Measurements from ENCODE around the gene COL27A1. TPM values are rescaled to one million over a fixed set of nuclear protein-coding genes. Genes with fewer than 3 reads are reported as not detected.

The COL27A1 gene
- total and polyA plus RNA-seq, 2 donors (not counting 3 experiments of a cell fraction or from before 2014, with no cell fraction given) = 14.7 to 49.1 TPM

DNA sequence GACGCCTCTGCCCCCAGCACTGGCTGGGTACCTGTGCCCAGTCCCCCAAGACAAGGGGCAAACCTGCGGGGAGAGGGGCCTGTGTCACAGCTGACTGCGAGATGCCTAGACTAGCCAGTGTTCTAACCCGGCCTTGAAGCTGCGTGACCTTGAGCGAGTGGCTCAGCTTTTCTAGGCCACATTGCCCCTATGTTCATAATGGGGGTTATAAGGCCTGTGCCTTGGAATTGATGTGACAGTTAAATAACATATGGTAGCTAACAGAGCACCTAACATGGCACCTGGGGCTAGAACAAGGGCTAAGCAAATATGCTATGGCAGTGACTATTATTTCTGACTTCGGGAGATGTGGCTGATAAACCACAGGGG lies 22.8 kb upstream of the COL27A1 start:
- Histone ChIP-seq H3K27ac (ENCODE audit: insufficient read depth, low read depth, low read length) (no peak overlapping the region), H3K4me3 (replicated peaks in 1 of 3; ENCODE audit: insufficient read depth in 1 of 3, low read depth in 1 of 3, low read length in 3 of 3) (no peak overlapping the region), H3K79me2 (ENCODE audit: control insufficient read depth, insufficient read depth, low read length) (no peaks in the 10 kb centered on the region), H3K9me1 (replicated peaks; ENCODE audit: control insufficient read depth, extremely low read depth, insufficient read depth, low read length) (no peaks in the 10 kb centered on the region), H4K20me1 (replicated peaks; ENCODE audit: control insufficient read depth, extremely low read depth, insufficient read depth, low read length) (no peaks in the 10 kb centered on the region), H3K4me2 (ENCODE audit: insufficient read depth, low read length) (no peak overlapping the region), H2AFZ (ENCODE audit: low read depth, low read length) (no peak overlapping the region), H3K9ac (replicated peaks; ENCODE audit: extremely low read depth, insufficient read depth, low read length) (no peak overlapping the region), H3K27me3 (ENCODE audit: control insufficient read depth in 2 of 2, insufficient read depth in 2 of 2, low read length in 2 of 2) (peaks cover 20 to 34% of the 10 kb centered on the region in 2 experiments), H3K4me1 (ENCODE audit: control insufficient read depth, extremely low read depth, insufficient read depth, low read length) (no peaks in the 10 kb centered on the region), H3K9me3 (replicated peaks; ENCODE audit: control insufficient read depth, insufficient read depth, low read length) (no peaks in the 10 kb centered on the region), H3K36me3 (ENCODE audit: control insufficient read depth in 2 of 2, extremely low read depth in 1 of 2, insufficient read depth in 2 of 2, low read length in 2 of 2) (no peaks in the 10 kb centered on the region)
- POLR2A ChIA-PET = no interaction called here
- CTCF ChIA-PET = interaction anchor here (0.9 to 2.4 kb wide), 3 partner anchors 8 to 158 kb away, joined by 4 to 13 read pairs (median 5); no protein-coding TSS in a partner anchor
- intact Hi-C loops (cut with micrococcal nuclease) = no loop called here
- DNase-seq (ENCODE audit: low read depth, low spot score) = no peak
- BruUV-seq (replicated peaks) = no TSS peak
- no peak for FAIRE-seq
- TF ChIP-seq, protein P1, sequence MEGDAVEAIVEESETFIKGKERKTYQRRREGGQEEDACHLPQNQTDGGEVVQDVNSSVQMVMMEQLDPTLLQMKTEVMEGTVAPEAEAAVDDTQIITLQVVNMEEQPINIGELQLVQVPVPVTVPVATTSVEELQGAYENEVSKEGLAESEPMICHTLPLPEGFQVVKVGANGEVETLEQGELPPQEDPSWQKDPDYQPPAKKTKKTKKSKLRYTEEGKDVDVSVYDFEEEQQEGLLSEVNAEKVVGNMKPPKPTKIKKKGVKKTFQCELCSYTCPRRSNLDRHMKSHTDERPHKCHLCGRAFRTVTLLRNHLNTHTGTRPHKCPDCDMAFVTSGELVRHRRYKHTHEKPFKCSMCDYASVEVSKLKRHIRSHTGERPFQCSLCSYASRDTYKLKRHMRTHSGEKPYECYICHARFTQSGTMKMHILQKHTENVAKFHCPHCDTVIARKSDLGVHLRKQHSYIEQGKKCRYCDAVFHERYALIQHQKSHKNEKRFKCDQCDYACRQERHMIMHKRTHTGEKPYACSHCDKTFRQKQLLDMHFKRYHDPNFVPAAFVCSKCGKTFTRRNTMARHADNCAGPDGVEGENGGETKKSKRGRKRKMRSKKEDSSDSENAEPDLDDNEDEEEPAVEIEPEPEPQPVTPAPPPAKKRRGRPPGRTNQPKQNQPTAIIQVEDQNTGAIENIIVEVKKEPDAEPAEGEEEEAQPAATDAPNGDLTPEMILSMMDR (IDR thresholded peaks at IDR 0.05; ENCODE audit: extremely low read depth in 1 of 2, insufficient read depth in 1 of 2, low read depth in 1 of 2, low read length in 2 of 2) = no peak
- TF ChIP-seq GATA2 (IDR thresholded peaks at IDR 0.05; ENCODE audit: insufficient read depth, insufficient read length, low read depth, low read length) (no peak), POLR2AphosphoS5 (IDR thresholded peaks at IDR 0.05; ENCODE audit: insufficient read depth, low read depth, low read length) (no peak), MYC (IDR thresholded peaks at IDR 0.05; ENCODE audit: low read depth, low read length) (no peak), JUN (IDR thresholded peaks at IDR 0.05; ENCODE audit: borderline replicate concordance, insufficient read depth, insufficient read length, low read depth) (no peak), EZH2 (IDR thresholded peaks at IDR 0.05; ENCODE audit: borderline replicate concordance, low read depth, low read length, severe bottlenecking) (no peak), POLR2A (IDR thresholded peaks at IDR 0.05; ENCODE audit: low read depth, low read length) (no peak), FOS (IDR thresholded peaks at IDR 0.05; ENCODE audit: borderline replicate concordance, insufficient read depth, low read length) (no peak)
- TF ChIP-seq, protein P2, sequence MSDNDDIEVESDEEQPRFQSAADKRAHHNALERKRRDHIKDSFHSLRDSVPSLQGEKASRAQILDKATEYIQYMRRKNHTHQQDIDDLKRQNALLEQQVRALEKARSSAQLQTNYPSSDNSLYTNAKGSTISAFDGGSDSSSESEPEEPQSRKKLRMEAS (IDR thresholded peaks at IDR 0.05; ENCODE audit: insufficient read depth, insufficient read length) = no peak
- dilution Hi-C loops (cut with MboI; ENCODE audit: extremely low pct_ligation_motif_present, low sequenced_read_pairs) = no loop called here

Measured in endothelial cell of umbilical vein (primary cell).